ENCODE results near the gene QARS1. TPM values are rescaled to one million over a fixed set of nuclear protein-coding genes. Genes with fewer than 3 reads are reported as not detected.

Gene QARS1
- polyA plus RNA-seq, 1 donor (not counting 4 experiments of a cell fraction or from before 2014, with no cell fraction given): 131 TPM

DNA sequence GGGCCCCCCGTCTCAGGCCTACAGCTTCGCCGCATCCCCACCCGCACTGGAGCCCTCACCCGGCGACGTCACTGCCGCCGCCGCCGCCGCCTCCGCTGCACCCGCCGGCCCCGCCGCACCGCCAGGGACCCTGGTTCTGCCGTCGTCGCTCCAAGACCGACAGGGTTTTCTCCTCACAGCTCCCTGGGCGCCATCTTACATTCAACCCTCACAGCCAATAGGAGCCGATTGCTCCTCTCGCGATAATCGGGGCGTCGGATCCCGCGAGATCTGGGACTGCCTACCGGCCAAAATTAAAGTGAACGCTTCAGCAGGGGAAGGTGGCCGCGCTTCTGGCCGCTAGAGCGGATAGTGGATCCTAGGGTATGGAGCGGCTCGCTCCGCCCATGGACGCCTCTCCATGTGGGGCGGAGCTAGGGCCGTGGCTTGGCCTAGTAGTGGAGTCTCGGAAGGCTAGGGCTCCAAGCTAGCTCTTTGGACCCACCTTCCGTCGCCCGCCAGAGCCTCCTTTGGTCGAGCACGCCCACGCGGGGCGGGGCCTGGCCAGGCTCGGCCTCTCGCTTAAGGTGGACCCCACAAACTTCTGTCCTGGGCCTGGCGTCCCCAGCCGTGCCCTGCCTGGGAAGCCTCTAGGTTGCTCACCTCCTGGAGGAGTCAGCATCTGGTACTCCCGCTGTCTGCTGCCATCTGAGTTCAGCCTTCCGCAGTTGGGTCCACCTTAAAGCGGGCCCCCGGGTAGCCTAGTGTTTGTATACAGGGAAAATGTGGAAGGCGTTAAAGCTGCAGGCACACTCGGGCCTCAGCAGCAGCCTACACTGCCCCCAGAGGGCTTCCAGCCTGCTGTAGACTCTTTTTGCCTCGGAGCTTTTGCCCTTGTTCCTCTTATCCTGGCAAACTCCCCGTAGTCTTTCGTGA is 10.4 kb downstream of the QARS1 start, which contains the start of gene QRICH1:
Gene QRICH1, minus strand, starts transcription at position 219 of the 915 bp plus-strand sequence. CDS start 17,054 bp downstream, outside the sequence.
- H3K36me3 ChIP-seq (ENCODE audit: control insufficient read depth in 2 of 2, extremely low read depth in 1 of 2, insufficient read depth in 2 of 2, low read length in 2 of 2): peaks cover 17 to 27% of the 10 kb centered on the region in 2 experiments
- FAIRE-seq (peak; percentile 75), DNase-seq (ENCODE audit: low read depth, low spot score) (peak; percentile 81)
- H4K20me1 ChIP-seq (ENCODE audit: control insufficient read depth, extremely low read depth, insufficient read depth, low read length): no peaks in the 10 kb centered on the region
- H3K9ac ChIP-seq (ENCODE audit: control insufficient read depth, extremely low read depth, insufficient read depth, low read length): peak within 1 kb of the TSS; percentile 94
- peak within 1 kb of the TSS; percentile 88 for H2AFZ ChIP-seq (ENCODE audit: control insufficient read depth, low read length)
- dilution Hi-C loops (cut with MboI; ENCODE audit: extremely low pct_ligation_motif_present, low sequenced_read_pairs): no loop called here
- H3K79me2 ChIP-seq (ENCODE audit: control insufficient read depth, insufficient read depth, low read length): peaks cover 42% of the 10 kb centered on the region
- no peaks in the 10 kb centered on the region for H3K9me3 ChIP-seq (ENCODE audit: control insufficient read depth, low read depth, low read length)
- peak within 1 kb of the TSS; percentile 92 for H3K4me2 ChIP-seq (ENCODE audit: control insufficient read depth, extremely low read depth, insufficient read depth, low read depth, low read length)
- peak within 1 kb of the TSS; percentile 86 for H3K27ac ChIP-seq (ENCODE audit: control insufficient read depth, insufficient read depth, low read length)
- H3K4me1 ChIP-seq (ENCODE audit: control insufficient read depth, extremely low read depth, insufficient read depth, low read length): peaks cover 13% of the 10 kb centered on the region
- TF ChIP-seq EZH2 (IDR thresholded peaks at IDR 0.05; ENCODE audit: low read length) (no peak), CTCF (optimal IDR thresholded peaks at IDR 0.05 in 1 of 3, IDR thresholded peaks at IDR 0.05 in 1 of 3, conservative IDR thresholded peaks at IDR 0.05 in 1 of 3; ENCODE audit: extremely low read depth in 1 of 3, insufficient read depth in 2 of 3, low read length in 3 of 3) (peak; percentile 65 to 70 (median 69))
- no peaks in the 10 kb centered on the region for H3K27me3 ChIP-seq (ENCODE audit: control insufficient read depth, extremely low read depth, insufficient read depth, low read length)
- H3K9me1 ChIP-seq (ENCODE audit: control insufficient read depth, extremely low read depth, insufficient read depth, low read length): no peaks in the 10 kb centered on the region
- peak within 1 kb of the TSS; percentile 58 to 96 (median 80) for H3K4me3 ChIP-seq (ENCODE audit: control insufficient read depth in 2 of 3, extremely low read depth in 1 of 3, insufficient read depth in 2 of 3, low read depth in 1 of 3, low read length in 3 of 3)

- H3K9ac ChIP-seq (ENCODE audit: control insufficient read depth, extremely low read depth, insufficient read depth, low read length): peak overlapping the region; percentile 94
- peaks cover 51% of the 10 kb centered on the region for H3K79me2 ChIP-seq (ENCODE audit: control insufficient read depth, insufficient read depth, low read length)
- dilution Hi-C loops (cut with MboI; ENCODE audit: extremely low pct_ligation_motif_present, low sequenced_read_pairs): no loop called here
- peaks cover 9 to 19% of the 10 kb centered on the region in 2 experiments for H3K36me3 ChIP-seq (ENCODE audit: control insufficient read depth in 2 of 2, extremely low read depth in 1 of 2, insufficient read depth in 2 of 2, low read length in 2 of 2)
- H4K20me1 ChIP-seq (ENCODE audit: control insufficient read depth, extremely low read depth, insufficient read depth, low read length): no peaks in the 10 kb centered on the region
- H3K27ac ChIP-seq (ENCODE audit: control insufficient read depth, insufficient read depth, low read length): peak overlapping the region; percentile 86
- peak overlapping the region; percentile 1 for H2AFZ ChIP-seq (ENCODE audit: control insufficient read depth, low read length)
- FAIRE-seq: no peak
- no peaks in the 10 kb centered on the region for H3K27me3 ChIP-seq (ENCODE audit: control insufficient read depth, extremely low read depth, insufficient read depth, low read length)
- H3K4me2 ChIP-seq (ENCODE audit: control insufficient read depth, extremely low read depth, insufficient read depth, low read depth, low read length): peak overlapping the region; percentile 92
- no peak for TF ChIP-seq EZH2 (IDR thresholded peaks at IDR 0.05; ENCODE audit: low read length)
- TF ChIP-seq CTCF (optimal IDR thresholded peaks at IDR 0.05 in 1 of 3, IDR thresholded peaks at IDR 0.05 in 1 of 3, conservative IDR thresholded peaks at IDR 0.05 in 1 of 3; ENCODE audit: extremely low read depth in 1 of 3, insufficient read depth in 2 of 3, low read length in 3 of 3): no peak
- H3K4me1 ChIP-seq (ENCODE audit: control insufficient read depth, extremely low read depth, insufficient read depth, low read length): peaks cover 13% of the 10 kb centered on the region
- DNase-seq (ENCODE audit: low read depth, low spot score): peak; percentile 45
- no peaks in the 10 kb centered on the region for H3K9me1 ChIP-seq (ENCODE audit: control insufficient read depth, extremely low read depth, insufficient read depth, low read length)
- no peaks in the 10 kb centered on the region for H3K9me3 ChIP-seq (ENCODE audit: control insufficient read depth, low read depth, low read length)
- peak overlapping the region; percentile 58 to 96 (median 80) for H3K4me3 ChIP-seq (ENCODE audit: control insufficient read depth in 2 of 3, extremely low read depth in 1 of 3, insufficient read depth in 2 of 3, low read depth in 1 of 3, low read length in 3 of 3)
Measured at GRCh38 chr3:49092938-49093852, 11.4 kb downstream of the QARS1 start.
